Cerebellar nuclear complex (tissue), 1 donor: ENCODE results near the gene LCE2B.

Source experiments
- DNase-seq, 2 experiments: peaks; one replicate each; lab custom pipeline; 2025; lab: John Stamatoyannopoulos, UW

The LCE2B gene

DNA sequence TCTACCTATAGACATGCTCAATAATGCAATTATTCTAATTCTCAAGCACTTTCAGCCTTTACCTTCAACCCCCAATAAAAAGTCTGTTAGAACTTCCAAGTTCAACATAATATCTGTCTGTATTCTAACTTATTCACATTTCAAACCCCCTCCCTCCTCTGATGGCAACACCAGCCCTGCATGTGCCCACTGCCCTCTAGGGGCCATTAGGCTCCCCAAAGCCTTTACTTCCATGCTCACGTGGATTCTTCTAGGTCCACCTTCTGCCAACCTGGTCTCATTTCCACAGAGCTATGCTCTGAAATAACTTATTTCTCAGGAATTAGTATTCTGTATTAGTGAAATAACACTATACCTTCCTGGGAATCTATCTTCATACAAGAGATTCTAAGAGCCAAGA lies 49.7 kb downstream of the LCE2B start:
- no peak for DNase-seq
